ENCODE results near the gene PNPLA5.
A peak's percentile ranks its signal among the peaks of the same experiment; 100 is the strongest.

Gene PNPLA5

DNA sequence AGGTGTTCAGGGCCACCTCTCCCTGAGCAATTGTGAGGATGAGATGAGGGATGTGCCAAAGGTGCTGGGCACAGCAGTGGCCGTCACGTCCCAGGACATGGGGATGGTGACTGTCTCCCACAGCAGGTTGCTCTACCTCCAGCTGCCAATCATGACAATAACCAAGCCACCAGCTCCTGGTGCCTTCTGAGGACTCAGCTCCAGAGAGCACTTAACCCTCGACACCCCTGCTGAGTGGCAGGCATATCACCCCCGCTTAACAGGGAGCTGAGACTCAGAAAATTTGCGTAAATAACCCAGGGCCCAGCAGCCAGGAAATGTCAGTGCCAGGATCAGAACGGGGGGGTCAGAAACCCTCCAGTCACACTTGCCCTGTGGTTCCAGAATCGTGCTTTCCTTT, 8.4 kb upstream of the PNPLA5 start:
- DNase-seq: no peak

DNA sequence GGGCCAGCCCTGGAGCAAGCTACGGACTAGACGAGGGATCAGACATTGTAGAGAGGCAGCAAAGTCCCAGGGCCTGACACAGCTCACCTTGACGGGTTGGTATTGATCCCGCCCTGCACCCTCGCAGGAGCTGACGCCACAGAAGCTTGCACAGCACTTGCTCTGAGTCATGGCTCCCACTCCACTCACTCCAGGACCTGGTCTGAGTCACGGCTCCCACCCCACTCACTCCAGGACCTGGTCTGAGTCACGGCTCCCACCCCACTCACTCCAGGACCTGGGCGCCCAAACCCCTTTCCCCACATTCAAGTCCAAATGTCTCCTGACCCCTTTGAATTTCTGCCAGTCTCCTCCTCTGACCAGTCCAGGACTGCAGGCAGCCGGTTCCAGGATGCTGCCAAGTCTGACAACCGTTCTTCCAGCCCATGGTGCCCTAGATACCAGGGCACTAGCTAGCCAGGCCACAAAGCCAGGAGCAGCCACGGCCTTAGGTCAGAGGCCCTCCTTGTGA, 6.0 kb upstream of the PNPLA5 start:
- DNase-seq: peak; percentile 19

DNA sequence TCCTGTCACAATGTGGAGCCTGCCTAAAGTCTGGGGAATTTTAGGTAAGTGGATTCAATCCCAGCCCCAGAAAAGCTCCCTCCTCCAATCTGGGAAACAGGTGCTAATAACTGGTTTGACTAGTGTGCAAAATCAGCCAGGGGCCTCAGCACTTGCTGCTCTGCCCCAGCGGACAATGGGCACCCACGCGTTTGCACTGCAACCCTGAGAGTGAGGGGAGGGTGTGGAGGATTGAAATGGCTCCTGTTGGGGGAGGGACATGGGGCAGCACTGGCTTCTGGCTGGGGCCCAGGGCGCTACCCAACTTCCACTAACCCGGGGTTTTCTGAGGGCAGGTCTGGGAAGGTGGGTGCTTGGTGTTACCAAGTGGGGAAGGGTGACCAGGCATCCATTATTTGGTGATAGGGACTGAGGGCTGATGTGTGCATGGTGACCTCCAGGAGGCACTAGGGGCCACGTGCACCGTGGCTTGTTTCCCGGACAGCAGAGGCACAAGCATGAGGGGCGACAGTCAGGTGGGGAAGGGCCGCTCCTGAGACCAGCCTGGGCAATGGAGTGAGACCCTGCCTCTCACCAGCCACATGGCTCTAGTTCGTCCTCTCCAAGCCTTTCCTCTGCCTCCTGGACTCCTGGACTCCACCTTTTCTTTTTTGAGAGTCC, 4.3 kb upstream of the PNPLA5 start:
- no peak for DNase-seq

DNA sequence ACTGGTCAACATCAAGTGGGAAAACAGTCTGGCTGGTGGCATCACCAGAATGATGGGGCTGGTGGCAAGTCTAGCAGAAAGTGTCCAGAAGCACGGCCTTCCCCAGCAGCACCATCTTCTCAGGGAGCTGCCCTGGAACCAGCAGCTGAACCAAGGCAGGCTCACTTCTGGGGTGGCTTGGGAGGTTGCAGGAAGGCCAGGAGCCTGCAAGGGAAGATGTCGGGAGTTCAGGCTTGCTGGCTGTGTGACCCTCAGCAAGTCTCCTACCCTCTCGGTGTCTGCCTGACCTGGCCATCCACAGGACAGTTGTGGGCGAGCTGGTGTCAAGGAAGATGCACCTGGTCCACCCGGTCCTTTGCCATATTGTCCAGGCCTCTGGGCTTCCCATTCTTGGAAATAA, 2.3 kb upstream of the PNPLA5 start:
- DNase-seq: no peak

DNA sequence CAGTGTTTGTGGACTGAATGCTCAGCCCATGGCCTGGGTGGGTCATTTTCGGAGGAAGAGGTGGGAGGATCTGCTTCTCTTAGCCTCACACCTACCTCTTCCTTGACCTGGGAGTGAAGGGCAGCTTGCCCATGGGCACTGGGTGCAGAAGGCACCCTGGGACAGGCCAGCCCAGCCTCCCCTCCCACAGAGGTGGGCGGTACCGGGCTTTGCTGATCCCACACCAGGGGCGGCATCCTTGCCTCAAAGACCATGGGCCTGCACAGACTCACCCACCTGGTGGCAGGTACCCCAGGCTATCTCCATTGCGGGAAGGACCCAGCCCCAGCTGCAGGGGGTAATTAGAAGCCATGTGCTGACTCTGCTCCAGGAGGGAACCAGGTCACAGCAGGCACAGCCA, 1.5 kb upstream of the PNPLA5 start:
- no peak for DNase-seq

DNA sequence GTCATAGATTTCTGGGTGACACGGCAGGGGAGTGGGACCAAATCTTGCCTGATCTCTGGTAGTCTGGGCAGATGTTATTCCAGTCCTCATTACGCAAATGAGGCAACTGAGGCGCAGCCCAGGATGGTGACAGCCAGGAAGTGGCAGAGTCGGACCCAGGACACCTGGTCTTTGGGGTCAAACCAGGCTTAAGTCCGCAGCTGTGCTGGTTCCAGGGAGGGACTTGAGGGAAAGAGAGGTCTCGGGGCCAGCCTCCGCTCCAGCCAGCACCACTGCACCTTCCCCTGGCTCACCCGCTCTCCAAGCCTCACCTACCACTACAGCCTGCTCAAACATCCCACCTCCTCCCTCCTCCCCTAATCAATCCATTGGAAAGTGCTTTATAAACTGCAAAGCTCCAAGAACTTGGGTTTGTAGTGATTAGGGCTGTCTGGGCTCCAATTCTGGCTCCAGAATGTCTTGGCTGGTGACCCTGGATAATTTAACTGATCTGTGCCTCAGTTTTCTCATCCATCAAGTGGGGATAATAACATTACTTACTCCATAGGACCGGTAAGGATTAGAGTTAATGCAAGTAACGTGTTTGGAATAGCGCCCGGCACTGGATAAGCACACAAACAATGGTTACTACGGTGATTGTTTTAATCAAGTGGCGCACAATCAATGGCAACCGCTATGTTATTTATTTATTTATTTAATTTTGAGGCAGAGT, 526 bp upstream of the PNPLA5 start:
- no peak for DNase-seq

DNA sequence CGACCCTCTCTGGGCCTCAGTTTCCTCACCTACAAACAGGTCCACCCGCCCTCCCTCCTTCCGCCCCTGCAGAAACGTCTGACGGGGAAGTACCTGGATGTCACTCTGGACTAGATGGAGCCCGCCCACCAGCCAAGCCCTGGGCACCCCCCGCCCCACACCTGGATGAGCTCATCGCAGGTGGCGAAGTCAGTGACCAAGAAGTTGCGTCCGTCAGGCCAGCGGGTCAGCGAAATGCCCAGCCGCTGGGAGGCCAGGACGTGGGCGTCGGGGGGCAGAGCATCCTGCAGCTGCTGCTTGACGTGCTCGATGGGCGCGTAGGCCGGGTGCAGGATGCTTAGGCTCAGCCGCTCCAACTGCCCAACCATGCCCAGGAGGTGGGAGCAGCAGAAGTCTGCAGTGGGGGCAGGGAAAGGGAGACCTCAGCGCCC, 897 bp downstream of the PNPLA5 start:
- no peak for DNase-seq

DNA sequence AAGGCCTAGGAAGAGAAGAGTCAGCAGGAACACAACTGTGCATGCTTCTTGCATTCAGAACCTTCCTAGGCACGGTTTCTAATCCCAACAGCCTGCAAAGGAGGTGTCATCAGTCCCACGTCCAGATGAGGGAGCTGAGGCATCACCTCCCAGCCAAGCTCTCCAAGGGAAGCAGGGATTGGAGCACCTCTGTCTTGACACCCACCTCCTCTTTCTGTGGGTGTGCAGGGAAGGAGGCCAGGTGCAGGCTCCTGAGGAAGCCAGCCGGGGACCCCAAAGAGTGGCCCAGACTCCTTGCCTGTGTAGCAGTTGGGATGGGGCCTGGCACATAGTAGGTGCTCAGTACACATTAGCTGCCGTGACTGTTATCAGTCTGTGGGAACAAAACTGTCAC, 2.0 kb downstream of the PNPLA5 start:
- no peak for DNase-seq

DNA sequence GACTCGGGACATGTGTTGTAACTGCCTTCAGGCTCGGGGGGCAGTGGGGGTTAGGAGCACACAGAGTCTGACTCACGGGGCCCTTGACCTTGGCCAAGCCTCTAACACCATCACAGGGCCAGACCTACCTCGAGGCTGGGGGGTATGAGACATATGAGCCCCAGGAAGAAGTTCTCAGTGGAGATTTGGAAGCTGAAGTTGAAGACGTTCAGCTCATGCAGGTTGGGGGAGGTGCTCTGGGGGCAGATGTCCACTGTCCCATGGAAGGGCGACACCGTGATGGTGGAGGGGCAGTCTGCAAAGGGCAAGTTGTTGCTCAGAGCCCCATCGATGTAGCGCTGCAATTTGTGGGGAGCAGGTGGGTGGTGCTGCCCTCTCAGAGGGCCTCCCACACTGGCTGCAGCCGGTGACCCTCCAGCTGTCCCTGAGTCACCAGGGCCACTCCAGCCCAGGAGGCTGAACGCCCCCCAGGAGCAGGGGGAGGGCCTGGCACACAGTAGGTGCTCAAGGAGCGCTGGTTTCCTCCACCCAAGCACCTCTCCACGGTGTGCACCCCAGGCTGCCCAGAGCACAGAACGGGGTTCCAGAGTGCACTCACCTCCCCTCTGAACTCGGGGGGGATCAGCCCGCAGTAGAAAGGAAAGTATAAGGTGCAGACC, 2.5 kb downstream of the PNPLA5 start:
- no peak for DNase-seq

DNA sequence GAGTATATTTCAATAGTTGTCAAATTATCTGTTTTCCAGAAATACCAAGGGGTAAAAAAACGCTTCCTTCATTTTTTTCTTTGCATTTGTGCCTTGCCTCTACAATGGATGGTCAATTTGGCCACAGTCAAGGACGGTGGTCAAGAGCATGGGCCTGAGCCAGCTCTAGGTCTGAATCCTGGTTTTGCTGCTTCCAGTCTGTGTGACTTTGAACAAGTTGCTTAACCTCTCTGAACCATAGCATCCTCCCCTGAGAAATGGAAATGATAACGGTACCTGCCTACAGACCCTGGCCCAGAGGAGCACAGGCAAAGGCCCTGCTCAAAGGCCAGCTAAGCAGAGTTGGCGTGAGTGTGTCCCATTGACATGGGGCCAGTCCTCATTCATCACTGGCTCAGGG, 3.1 kb downstream of the PNPLA5 start:
- DNase-seq: no peak

DNA sequence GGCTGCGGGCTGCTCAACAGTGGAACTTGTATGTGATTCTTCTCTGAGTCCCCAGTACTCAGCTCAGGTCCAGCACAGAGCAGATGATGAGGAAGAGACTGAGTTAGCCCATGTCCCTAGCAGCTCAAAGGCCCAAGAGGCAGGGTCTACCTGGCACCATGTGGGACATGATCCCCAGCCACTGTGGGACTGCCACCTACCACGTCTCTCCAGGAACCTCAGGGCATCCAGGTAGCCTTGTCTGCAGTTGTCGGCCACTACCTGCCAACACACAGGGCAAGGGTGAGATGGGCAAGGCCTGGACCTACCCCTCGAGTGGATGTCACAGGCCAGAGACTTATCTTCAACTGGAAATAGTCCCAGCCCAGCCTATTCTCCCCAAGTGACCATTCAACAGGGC, 4.4 kb downstream of the PNPLA5 start:
- no peak for DNase-seq

DNA sequence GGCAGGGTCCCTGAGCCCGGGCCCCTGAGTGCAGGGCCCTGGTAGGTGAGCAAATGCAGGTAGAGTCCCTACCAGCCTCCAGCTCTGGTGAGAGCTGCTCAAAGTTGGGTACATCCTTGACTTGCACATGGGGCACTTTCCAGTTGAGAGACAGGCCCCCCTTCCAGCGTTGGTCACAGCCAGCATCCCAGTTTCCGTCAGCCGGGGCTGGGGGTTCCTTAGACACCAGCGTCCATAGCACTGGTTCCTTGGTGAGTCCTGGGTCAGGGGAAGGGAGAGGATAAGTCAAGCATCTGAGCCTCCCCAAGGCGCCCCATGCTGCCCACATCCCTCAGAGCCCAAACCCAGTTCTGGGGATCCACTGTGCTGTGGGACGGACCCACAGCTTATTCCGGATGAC, 5.6 kb downstream of the PNPLA5 start:
- DNase-seq: no peak

DNA sequence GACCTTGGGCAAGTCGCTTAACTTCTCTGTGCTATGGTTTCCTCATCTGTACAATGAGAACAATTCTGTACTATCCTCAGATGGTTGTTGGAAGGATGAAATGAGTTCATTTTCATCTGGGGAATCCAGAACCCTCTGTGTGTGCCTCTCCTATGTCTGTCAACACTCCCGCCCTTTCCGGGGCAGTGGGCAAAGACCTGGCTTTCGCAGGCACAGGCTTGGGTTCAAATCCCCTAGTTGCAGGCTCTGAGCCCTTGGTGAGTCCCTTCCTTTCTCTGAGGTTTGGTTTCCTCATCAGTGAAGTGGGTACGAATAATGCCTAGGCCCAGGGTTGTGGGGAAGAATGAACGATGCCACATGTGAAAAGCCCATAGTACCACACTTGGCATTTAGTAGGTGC, 6.0 kb downstream of the PNPLA5 start:
- DNase-seq: no peak

DNA sequence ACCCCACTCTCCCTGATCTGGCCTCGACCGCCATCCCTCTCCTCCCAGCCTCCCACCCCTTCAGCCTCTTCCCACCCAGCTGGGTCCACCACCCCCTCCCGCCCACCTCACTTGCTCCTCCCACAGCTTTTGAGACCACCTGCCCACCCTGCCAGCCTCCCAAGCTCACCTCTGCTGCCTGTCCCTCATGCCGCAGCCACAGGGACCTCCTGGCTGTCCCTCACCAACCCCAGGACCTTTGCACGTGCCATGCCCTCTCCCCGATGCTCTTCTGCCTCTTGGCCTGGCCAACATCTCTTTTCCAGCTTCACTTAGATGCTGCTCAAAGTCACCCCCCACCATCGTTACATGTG, 6.5 kb downstream of the PNPLA5 start:
- no peak for DNase-seq

DNA sequence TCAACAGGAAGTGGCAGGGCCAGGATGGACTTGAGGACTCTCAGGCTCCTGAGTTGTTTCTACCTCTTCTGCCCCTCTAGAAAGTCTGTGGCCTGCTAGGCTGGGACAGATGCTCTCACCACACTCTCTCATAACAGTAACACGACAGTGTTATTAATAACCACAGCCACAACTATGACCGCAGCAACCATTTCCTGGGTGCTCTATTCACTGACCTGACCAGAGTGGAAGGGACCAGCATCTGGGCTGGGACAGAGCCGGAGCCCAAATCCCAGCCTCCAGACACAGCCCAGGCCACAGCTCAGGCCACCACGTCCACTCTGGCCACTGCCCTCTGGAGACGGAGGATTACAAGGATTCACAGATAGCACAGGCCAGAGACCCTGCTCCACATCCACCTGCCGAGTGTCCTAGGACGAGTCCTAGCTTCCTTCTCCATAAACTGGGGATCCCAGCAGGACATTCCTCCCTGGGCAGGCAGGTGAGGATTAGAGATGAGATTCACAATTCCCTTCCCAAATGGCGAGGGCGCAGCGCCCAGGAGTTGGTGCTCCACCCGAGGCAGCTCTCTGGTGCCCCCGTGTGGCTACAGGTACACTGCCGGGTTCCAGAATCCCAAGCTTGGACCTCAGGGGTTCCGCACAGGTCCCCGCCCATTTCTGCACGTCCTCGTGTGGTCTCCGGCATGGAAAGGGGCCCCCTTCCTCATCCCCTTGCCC, 7.1 kb downstream of the PNPLA5 start:
- DNase-seq: peak; percentile 76

DNA sequence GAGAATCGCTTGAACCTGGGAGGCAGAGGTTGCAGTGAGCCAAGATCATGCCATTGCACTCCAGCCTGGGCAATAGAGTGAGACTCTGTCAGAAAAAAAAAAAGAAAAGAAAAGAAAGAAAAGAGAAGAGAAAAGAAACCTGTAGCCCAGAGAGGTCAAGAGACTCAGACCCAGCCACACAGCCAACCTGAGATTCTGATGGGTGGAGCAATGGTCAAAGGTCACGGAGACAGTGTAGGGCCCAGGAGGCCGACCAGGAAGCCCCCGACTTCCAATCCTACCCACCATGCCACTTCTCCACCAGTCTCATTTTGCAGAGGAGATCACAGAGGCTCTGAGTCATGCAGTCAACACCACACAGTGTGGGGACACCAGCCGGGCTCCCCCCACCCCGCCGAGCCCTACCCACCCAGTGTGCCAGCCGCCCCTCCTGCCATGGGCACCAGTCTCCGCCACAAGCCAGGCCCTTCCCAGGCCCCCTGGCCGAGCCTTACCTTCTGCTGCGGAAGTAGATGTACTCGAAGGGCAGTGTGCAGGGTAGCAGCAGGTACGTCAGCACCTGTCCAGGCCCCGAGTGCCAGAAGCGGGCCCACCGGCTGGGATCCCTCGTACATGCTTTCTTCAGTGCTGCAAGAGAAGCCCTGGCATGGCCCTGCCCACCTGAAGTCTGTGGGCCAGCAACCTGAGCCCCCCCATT, 7.9 kb downstream of the PNPLA5 start:
- no peak for DNase-seq

DNA sequence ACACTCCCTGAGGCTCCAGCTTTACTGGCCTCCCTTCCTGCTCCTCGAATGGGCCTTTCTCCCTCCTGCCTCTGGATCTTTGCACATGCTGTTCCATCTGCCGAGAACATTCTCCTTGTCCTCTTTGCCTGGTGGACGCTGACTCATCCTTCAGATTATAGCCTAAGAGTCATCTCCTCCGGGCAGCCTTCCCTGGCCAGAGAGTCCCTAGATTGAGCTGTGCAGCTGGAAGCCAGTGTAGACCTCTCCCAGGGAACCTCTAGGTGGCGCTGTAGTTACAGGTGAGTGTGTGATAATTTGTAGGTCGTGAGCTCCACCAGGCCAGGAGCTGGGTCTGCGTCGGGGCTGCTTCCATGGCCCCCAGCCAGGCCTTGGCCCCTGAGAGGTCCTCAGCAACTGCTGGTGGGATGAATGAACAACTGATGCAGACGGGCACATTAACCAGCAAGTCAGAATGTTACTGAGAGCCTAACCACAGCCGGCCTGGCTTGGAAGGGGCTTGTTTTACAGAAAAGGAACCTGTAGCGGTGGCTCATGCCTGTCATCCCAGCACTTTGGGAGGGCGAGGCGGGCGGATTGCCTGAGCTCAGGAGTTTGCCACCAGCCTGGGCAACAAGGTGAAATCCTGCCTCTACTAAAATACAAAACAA, 8.7 kb downstream of the PNPLA5 start:
- peak; percentile 67 for DNase-seq

DNA sequence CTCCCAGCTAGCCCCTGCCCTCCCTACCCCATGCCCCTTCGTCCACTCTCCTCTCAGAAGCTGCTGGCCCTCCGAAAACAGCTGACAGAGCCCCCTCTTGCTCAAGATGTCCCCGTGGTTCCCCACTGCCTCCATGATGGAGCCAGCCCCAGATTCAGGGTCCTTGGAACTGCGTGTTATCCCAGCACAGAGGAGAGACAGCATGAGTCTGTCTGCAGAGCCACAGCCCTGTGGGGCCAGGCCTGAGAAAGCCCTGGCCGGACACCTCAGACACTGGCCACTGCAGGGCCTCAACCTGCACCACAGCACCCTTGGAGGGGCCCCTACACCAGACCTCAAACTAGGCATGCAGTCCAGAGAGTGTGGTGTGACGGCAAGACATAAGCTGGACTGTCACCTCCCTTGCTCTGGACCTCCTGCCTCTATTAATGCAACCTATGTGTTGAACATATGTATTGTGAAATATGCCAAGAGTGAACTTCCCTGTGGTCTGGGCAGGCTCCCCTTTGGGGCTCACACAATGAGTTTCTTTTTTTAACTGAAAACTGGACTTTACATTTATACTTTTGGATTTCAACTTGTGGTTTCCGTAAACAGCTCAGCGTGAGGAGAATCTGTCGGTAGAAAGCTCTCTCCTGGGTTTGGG, 9.6 kb downstream of the PNPLA5 start:
- no peak for DNase-seq

DNA sequence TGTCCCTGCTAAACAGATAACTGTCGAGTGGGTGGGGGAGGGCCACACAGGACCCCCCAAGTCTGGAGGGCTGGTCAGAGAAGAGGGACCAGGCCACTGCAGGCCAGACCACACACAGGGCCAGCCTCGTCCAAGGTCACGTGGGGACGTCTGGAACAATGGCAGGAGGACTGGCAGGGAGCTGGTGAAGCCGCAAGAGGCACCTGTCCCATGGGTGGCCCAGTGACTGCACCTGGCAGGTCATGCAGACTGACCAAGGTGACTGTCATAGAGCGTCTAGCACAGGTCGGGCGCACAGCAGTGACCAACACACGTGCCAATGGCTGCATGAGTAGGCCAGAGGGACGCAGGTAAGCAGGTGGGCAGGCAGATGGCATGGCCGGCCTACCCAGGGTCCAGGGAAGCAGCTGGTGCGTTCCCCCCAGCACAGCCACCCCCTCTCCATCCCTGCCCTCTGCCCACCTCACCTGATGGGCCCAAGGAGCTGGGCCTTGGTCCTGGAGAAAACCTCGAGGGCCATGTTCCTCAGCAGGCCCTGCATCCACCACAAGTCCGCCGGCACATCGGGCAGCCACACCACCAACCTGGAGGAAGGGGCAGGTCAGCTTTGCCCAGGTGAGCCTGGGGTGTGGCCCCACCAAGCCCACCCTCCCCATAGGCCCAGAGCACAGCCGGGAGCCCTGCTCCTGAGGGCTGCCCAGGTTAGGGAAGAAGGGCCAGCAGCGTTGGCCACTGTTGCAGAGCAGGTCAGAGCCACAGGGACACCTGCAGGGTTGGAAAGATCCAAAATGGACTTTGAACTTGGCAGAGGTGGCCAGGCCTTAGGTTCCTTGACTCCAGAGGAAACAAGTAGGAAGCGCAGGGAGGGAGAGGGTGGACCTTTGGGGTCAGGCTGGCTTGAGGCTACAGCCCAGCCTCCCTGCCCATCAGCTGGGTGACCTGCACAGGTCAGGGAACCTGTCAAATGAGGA, 10.4 kb downstream of the PNPLA5 start:
- no peak for DNase-seq

DNA sequence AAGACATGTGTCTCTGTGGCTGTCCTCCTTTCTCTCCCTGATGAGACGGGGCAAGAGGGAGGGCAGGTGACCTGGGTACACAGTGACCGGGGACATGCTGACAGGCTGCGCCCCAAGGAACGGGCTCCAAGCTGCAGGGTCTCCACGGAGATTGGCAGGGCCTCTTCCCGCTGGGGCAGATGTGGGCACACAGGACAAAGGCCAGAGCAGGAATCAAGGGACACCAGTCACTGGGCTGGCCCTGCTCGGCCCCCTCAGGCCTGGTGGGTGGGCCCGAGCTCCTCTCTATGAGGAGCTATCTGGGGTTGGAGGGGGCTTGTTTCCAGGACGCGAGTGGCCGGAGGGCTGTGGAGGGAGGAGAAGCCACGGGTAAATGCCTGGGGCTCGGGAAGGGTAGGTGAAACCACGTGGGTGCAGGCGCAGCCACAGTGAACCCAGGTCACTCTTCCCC, 11.2 kb downstream of the PNPLA5 start:
- no peak for DNase-seq

Data from stimulated activated CD4-positive, alpha-beta T cell treated with anti-CD3 and anti-CD28 coated beads, Interleukin-15, amount 100 ng/mL, for 24 hours (primary cell).